Stimulated activated memory B cell treated with anti-CD40 and anti-IgM and Interleukin-4, amounts not matched to agents 10 μg/mL and 1 μg/mL and 100 μg/mL, for 72 hours (primary cell): ENCODE data around the gene CIITA.

ENCODE experiments used
- ATAC-seq: fragments of 150-1000 bp; cut with Tn5 transposase; 2 replicates; pipeline ENCODE4 v1.10.0; 2021
- H3K27ac Mint-ChIP-seq: one replicate; pipeline ENCODE4 v1.8.0; 2022; ENCODE audit warnings: mild to moderate bottlenecking, mixed read lengths
- H3K27me3 Mint-ChIP-seq: one replicate; pipeline ENCODE4 v1.8.0; 2022; ENCODE audit warnings: mixed read lengths
- H3K36me3 Mint-ChIP-seq: one replicate; pipeline ENCODE4 v1.8.0; 2022; ENCODE audit warnings: mixed read lengths
- H3K4me1 Mint-ChIP-seq: one replicate; pipeline ENCODE4 v1.8.0; 2022; ENCODE audit warnings: mixed read lengths
- H3K4me3 Mint-ChIP-seq: one replicate; pipeline ENCODE4 v1.8.0; 2022; ENCODE audit warnings: mild to moderate bottlenecking, moderate library complexity, mixed read lengths
- H3K9me3 Mint-ChIP-seq: one replicate; pipeline ENCODE4 v1.8.0; 2022; ENCODE audit warnings: mixed read lengths

The CIITA gene

GRCh38 chr16:10867199-10867598, 9.8 kb upstream of the CIITA start:
- Mint-ChIP-seq H3K4me1 (peaks cover 83% of the 10 kb centered on the region), H3K4me3 (peak overlapping the region; percentile 59), H3K36me3 (no peaks in the 10 kb centered on the region), H3K9me3 (no peaks in the 10 kb centered on the region), H3K27me3 (no peaks in the 10 kb centered on the region), H3K27ac (peak overlapping the region; percentile 86)
- no peak for ATAC-seq

GRCh38 chr16:10868104-10868595, 8.9 kb upstream of the CIITA start:
- peak overlapping the region; percentile 86 for H3K27ac Mint-ChIP-seq
- no peak for ATAC-seq
- H3K27me3 Mint-ChIP-seq = no peaks in the 10 kb centered on the region
- no peaks in the 10 kb centered on the region for H3K9me3 Mint-ChIP-seq
- H3K4me1 Mint-ChIP-seq = peaks cover 83% of the 10 kb centered on the region
- H3K4me3 Mint-ChIP-seq = peak overlapping the region; percentile 56
- no peaks in the 10 kb centered on the region for H3K36me3 Mint-ChIP-seq

- H3K4me3 Mint-ChIP-seq = peak overlapping the region; percentile 56
- H3K4me1 Mint-ChIP-seq = peaks cover 86% of the 10 kb centered on the region
- H3K9me3 Mint-ChIP-seq = no peaks in the 10 kb centered on the region
- ATAC-seq = peak; percentile 85
- no peaks in the 10 kb centered on the region for H3K36me3 Mint-ChIP-seq
- peak overlapping the region; percentile 86 for H3K27ac Mint-ChIP-seq
- H3K27me3 Mint-ChIP-seq = no peaks in the 10 kb centered on the region
These were observed 8.2 kb upstream of the CIITA start for GRCh38 chr16:10868596-10869469.

GRCh38 chr16:10870137-10870776, 6.7 kb upstream of the CIITA start:
- ATAC-seq = peak; percentile 65
- H3K4me3 Mint-ChIP-seq = peak overlapping the region; percentile 43
- no peaks in the 10 kb centered on the region for H3K36me3 Mint-ChIP-seq
- H3K27ac Mint-ChIP-seq = peak overlapping the region; percentile 86
- H3K27me3 Mint-ChIP-seq = no peaks in the 10 kb centered on the region
- no peaks in the 10 kb centered on the region for H3K9me3 Mint-ChIP-seq
- H3K4me1 Mint-ChIP-seq = peaks cover 93% of the 10 kb centered on the region

GRCh38 chr16:10870808-10871156, 6.2 kb upstream of the CIITA start:
- Mint-ChIP-seq H3K27me3 (no peaks in the 10 kb centered on the region), H3K9me3 (no peaks in the 10 kb centered on the region), H3K4me1 (peaks cover 97% of the 10 kb centered on the region), H3K4me3 (peak overlapping the region; percentile 14), H3K27ac (peak overlapping the region; percentile 86), H3K36me3 (no peaks in the 10 kb centered on the region)
- ATAC-seq = no peak

- peak; percentile 77 for ATAC-seq
- Mint-ChIP-seq H3K27ac (peak overlapping the region; percentile 86), H3K9me3 (no peaks in the 10 kb centered on the region), H3K27me3 (no peaks in the 10 kb centered on the region), H3K4me1 (peaks cover 97% of the 10 kb centered on the region), H3K4me3 (peak overlapping the region; percentile 30), H3K36me3 (no peaks in the 10 kb centered on the region)
These were observed 5.6 kb upstream of the CIITA start for GRCh38 chr16:10871157-10871991.

- H3K27ac Mint-ChIP-seq = peak overlapping the region; percentile 86
- H3K4me1 Mint-ChIP-seq = peaks cover 63% of the 10 kb centered on the region
- no peaks in the 10 kb centered on the region for H3K9me3 Mint-ChIP-seq
- peak overlapping the region; percentile 91 for H3K4me3 Mint-ChIP-seq
- no peak for ATAC-seq
- H3K27me3 Mint-ChIP-seq = no peaks in the 10 kb centered on the region
- peaks cover 46% of the 10 kb centered on the region for H3K36me3 Mint-ChIP-seq
These were observed 687 bp upstream of the CIITA start for GRCh38 chr16:10876315-10876714.

- Mint-ChIP-seq H3K27me3 (no peaks in the 10 kb centered on the region), H3K4me3 (peak overlapping the region; percentile 91), H3K27ac (peak overlapping the region; percentile 86), H3K9me3 (no peaks in the 10 kb centered on the region), H3K36me3 (peaks cover 57% of the 10 kb centered on the region), H3K4me1 (peaks cover 63% of the 10 kb centered on the region)
- ATAC-seq = peak; percentile 2
These were observed 507 bp downstream of the CIITA start for GRCh38 chr16:10877472-10877946.

- Mint-ChIP-seq H3K27me3 (no peaks in the 10 kb centered on the region), H3K9me3 (no peaks in the 10 kb centered on the region), H3K36me3 (peaks cover 64% of the 10 kb centered on the region), H3K4me3 (peak overlapping the region; percentile 91), H3K27ac (peak overlapping the region; percentile 86), H3K4me1 (peaks cover 62% of the 10 kb centered on the region)
- peak; percentile 42 for ATAC-seq
These were observed 1.3 kb downstream of the CIITA start for GRCh38 chr16:10878328-10878643.

- peaks cover 65% of the 10 kb centered on the region for H3K4me1 Mint-ChIP-seq
- H3K27ac Mint-ChIP-seq = peak overlapping the region; percentile 86
- ATAC-seq = peak; percentile 13
- H3K4me3 Mint-ChIP-seq = peak overlapping the region; percentile 91
- H3K27me3 Mint-ChIP-seq = no peaks in the 10 kb centered on the region
- H3K9me3 Mint-ChIP-seq = no peaks in the 10 kb centered on the region
- peaks cover 69% of the 10 kb centered on the region for H3K36me3 Mint-ChIP-seq
These were observed 1.9 kb downstream of the CIITA start for GRCh38 chr16:10878644-10879501.

- H3K9me3 Mint-ChIP-seq = no peaks in the 10 kb centered on the region
- peaks cover 80% of the 10 kb centered on the region for H3K36me3 Mint-ChIP-seq
- ATAC-seq = no peak
- peaks cover 65% of the 10 kb centered on the region for H3K4me1 Mint-ChIP-seq
- H3K4me3 Mint-ChIP-seq = peak overlapping the region; percentile 91
- no peaks in the 10 kb centered on the region for H3K27me3 Mint-ChIP-seq
- peak overlapping the region; percentile 86 for H3K27ac Mint-ChIP-seq
These were observed 2.9 kb downstream of the CIITA start for GRCh38 chr16:10879681-10880589.

- Mint-ChIP-seq H3K27me3 (no peaks in the 10 kb centered on the region), H3K9me3 (no peaks in the 10 kb centered on the region), H3K27ac (peak overlapping the region; percentile 86), H3K36me3 (peaks cover 89% of the 10 kb centered on the region), H3K4me3 (peak overlapping the region; percentile 91), H3K4me1 (peaks cover 65% of the 10 kb centered on the region)
- ATAC-seq = no peak
These were observed 3.8 kb downstream of the CIITA start for GRCh38 chr16:10880594-10881452.
